ENCODE measurements around the gene NSD2. TPM values are rescaled to one million over a fixed set of nuclear protein-coding genes. Genes with fewer than 3 reads are reported as not detected.

Gene NSD2
- polyA plus RNA-seq, 1 donor from 2014 or later: 7.4 TPM

DNA sequence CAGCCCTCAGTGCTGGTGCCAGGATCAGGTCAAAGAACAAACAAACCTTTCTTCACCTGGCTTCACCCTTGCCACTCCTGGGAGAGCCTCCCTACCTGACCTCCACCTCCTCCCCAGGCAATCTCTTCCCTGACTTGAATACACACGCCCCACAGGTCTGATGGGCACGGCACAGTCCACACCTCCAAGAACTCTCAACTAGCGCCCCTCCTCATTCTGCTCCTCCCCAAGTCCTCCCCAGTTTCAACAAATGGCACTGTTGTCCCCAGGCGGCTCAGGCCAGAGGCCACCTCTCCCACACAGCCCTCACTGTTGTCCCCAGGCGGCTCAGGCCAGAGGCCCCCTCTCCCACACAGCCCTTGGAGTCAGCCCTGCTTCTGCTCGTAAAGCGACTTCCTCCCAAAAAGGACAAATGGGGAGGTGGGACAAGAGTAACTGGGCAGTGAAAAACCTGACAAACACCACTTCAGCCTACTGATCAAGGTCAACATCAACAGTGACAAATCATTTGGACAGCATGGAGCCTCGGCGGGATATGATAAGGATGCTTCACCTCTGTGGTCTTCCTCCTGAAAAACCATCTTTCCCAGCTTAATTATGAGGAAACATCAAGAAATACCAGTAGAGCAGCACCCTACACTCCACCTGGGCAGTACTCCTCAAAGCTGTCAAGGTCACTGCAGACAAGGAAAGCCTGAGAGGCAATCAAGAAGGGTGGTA is 18.1 kb upstream of the NSD2 start:
- Mint-ChIP-seq H3K9me3 (no peaks in the 10 kb centered on the region), H3K36me3 (no peaks in the 10 kb centered on the region), H3K4me3 (peak overlapping the region in 3 of 4 donors; percentile 21 to 84 (median 72)), H3K27me3 (no peaks in the 10 kb centered on the region), H3K4me1 (peaks cover 10 to 21% (median 21%) of the 10 kb centered on the region in 3 donors), H3K27ac (peak overlapping the region in 1 of 3 donors; percentile 72)

DNA sequence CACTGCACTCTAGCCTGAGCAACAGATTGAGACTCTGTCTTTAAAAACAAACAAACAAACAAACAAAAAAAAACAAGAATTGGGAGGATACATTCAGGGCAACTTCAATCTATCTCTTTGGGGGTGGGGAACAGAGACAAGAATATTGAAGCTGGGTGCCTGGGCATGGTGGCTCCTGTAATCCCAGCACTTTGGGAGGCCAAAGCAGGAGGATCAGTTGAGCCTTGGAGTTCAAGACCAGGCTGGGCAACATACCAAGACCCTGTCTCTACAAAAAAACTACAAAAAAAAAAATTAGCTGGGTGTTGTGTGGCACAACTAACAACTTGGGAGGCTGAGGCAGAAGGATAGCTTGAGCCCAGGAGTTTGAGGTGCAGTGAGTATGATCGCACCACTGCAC is 16.4 kb upstream of the NSD2 start:
- Mint-ChIP-seq H3K36me3 (no peaks in the 10 kb centered on the region), H3K27me3 (no peaks in the 10 kb centered on the region), H3K4me3 (peak overlapping the region; percentile 80 to 92 (median 86)), H3K9me3 (no peaks in the 10 kb centered on the region), H3K27ac (peak overlapping the region; percentile 45 to 92 (median 80)), H3K4me1 (peaks cover 10 to 21% (median 19%) of the 10 kb centered on the region in 3 donors)

DNA sequence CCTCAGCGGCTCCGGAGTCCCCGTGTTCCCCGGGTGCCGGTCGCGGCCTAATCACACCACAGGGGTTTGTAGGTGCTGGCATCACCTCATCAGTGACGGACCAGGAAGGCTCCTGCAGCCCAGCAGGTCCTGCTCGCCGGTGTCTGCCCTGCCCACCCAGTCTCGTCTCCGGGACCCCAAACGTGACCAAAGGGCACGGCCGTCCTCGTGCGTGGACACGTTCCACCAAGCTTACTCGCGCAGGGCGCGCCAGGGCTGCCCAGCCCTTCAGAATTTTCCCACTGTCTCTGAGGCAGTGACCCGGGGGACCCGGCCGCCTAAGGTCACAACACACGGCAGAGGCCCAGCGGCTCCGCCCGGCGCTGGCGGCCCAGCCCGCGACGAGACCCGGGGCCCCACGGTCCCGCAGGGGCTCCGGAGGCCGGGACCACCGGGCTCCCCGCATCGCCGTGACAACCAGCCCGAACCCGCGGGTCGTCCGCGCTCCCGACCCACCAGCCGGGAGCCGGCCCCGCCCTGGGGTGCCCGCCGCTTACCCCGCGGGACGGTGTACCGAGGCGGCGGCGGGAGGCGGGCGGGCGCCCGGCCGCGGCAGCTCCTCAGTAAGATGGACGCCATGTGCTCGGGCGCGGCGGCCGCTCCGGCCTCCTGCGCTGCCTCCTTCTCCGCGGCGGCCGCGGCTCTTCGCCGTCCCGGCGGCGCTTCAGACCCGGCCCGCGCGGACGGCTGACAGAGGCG is 15.7 kb upstream of the NSD2 start:
- peak overlapping the region; percentile 80 to 92 (median 86) for H3K4me3 Mint-ChIP-seq
- H3K27ac Mint-ChIP-seq: peak overlapping the region; percentile 45 to 92 (median 80)
- no peaks in the 10 kb centered on the region for H3K9me3 Mint-ChIP-seq
- no peaks in the 10 kb centered on the region for H3K27me3 Mint-ChIP-seq
- H3K4me1 Mint-ChIP-seq: peaks cover 10 to 21% (median 19%) of the 10 kb centered on the region in 3 donors
- no peaks in the 10 kb centered on the region for H3K36me3 Mint-ChIP-seq

DNA sequence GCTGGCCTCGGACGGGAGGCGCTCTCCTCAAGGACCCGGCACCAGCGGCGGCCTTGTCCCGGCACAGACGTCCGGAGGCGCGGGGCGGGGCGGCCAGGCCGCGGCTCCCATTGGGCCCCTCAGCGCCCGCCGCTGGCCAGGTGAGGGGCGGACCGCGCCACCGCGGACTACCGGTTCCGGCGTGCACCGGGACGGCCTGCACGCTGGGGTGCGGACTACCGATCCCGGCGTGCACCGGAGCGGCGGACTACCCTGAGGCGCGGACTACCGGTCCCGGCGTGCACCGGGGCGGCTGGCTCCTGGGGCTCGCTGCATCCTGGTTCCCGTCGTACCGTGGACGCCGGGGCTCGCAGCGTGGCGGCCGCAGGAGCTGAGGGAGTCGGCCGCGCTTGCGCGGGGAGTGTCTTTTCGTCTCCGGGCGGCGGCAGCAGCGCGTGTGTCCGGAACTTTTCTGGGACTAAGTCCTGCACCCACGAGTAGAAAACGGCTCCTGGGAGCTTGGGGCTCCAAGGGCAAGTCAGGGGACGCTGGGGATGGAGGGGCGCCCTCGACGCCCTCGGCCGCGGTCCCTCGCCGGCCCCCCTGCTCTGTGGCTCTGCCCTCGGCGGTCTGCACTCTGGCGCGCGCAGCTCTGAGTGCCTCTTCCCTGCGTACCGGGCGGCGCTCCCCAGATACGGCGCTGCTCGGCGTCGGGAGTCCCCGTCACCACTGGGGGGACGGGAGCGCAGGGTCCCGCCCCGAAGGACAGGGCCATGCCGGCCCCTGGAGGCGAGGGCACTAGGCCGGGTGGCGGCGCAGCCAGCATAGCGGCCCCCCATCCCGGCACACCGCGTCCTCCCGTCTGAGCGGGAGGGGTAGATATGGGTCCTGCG is 14.9 kb upstream of the NSD2 start, which contains the start of gene LETM1:
Gene LETM1, minus strand, starts transcription at position 86 of the 872 bp plus-strand sequence. CDS start 206 bp downstream, outside the sequence.
- Mint-ChIP-seq H3K4me3 (peak within 1 kb of the TSS; percentile 83 to 92 (median 90)), H3K9me3 (no peaks in the 10 kb centered on the region), H3K27ac (peak within 1 kb of the TSS; percentile 45 to 92 (median 80)), H3K4me1 (peaks cover 6 to 21% (median 16%) of the 10 kb centered on the region in 3 donors), H3K27me3 (no peaks in the 10 kb centered on the region), H3K36me3 (no peaks in the 10 kb centered on the region)

DNA sequence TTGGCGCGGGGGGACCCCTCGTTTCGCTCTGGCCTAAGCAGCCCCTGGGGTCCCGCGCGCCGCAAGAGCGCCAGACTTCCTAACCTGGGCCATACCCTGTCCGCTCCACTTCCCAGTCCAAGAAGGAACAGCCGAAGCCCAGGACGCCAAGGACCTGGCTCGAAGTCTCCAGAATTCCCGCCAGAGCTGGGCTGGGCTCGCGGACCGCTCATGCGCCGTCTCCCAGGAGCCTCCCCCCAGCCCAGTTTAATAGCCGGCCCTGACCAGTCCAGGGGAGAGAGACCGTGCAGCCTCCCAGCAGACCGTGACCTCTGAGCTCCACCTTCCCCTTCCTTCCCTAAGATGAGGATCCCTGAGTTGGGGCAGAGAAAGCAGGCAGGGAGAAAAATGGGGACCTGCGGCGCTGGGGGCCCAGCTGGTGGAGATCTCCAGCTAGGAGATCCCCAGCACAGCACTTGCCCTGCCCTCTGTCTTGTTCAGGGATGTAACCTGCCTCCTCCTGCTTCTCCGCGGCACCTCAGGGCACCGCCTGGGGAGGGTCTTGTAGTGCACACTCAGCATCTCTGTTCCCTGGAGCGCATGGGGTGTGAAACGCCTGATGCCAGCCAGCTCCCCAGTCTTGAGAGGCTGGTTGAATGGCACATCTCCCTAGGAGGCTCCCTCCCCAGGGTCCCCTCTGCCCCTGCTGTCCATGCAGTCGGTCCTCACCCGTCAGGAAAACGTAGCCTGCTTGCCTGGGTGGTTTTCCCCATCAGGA is 14.1 kb upstream of the NSD2 start:
- H3K27me3 Mint-ChIP-seq: no peaks in the 10 kb centered on the region

DNA sequence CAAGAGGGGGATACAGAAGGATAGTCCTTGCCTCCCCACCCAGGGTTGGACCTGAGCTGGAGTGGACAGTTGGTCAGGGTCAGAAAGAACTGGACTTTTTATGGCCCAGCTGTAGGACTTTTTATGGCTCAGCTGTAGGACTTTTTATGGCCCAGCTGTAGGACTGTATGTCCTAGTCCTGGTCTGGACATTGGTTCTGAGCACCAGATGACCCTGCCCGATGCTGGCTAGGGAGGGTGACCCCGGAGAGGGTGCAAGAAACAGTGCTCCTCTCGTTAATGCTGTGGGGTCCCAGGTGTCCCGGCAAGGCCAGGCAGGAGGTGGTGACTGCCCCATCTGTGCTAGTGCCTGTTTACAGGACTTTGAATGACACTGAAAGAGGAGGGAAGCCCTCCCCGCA is 13.3 kb upstream of the NSD2 start:
- H3K4me1 Mint-ChIP-seq: peaks cover 13 to 23% (median 21%) of the 10 kb centered on the region in 3 donors
- H3K4me3 Mint-ChIP-seq: peak overlapping the region in 1 of 4 donors; percentile 83
- H3K27ac Mint-ChIP-seq: no peak overlapping the region
- H3K36me3 Mint-ChIP-seq: no peaks in the 10 kb centered on the region
- peaks cover 2% of the 10 kb centered on the region for H3K27me3 Mint-ChIP-seq
- H3K9me3 Mint-ChIP-seq: no peaks in the 10 kb centered on the region

More for the DNA sequence above, 14.1 kb upstream of the NSD2 start:
- Mint-ChIP-seq H3K36me3 (no peaks in the 10 kb centered on the region), H3K4me3 (peak overlapping the region; percentile 75 to 92 (median 86)), H3K4me1 (peaks cover 12 to 27% (median 17%) of the 10 kb centered on the region in 3 donors), H3K9me3 (no peaks in the 10 kb centered on the region), H3K27ac (no peak overlapping the region)

DNA sequence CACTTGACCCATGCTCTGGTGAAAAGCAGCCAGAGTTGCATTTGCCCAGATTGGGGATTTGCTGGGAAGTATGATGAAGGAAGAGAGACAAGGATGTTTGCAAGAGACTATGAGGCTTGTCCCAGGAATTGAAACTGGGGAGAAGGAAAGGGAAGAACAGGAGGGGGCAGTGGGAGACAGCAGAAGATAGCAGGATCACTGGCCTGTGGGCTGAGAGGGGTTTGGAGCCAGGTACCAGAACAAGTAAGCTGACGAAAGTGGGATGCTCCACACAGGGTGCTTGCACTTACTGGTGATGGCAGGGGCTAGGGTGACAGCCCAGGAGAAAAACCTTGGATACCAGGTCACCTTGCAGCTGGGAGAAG is 11.8 kb upstream of the NSD2 start:
- Mint-ChIP-seq H3K36me3 (no peaks in the 10 kb centered on the region), H3K27ac (no peak overlapping the region), H3K4me1 (peaks cover 7 to 18% (median 17%) of the 10 kb centered on the region in 3 donors), H3K27me3 (peaks cover 3% of the 10 kb centered on the region), H3K9me3 (no peaks in the 10 kb centered on the region), H3K4me3 (peak overlapping the region in 2 of 4 donors; percentile 24 to 67)

DNA sequence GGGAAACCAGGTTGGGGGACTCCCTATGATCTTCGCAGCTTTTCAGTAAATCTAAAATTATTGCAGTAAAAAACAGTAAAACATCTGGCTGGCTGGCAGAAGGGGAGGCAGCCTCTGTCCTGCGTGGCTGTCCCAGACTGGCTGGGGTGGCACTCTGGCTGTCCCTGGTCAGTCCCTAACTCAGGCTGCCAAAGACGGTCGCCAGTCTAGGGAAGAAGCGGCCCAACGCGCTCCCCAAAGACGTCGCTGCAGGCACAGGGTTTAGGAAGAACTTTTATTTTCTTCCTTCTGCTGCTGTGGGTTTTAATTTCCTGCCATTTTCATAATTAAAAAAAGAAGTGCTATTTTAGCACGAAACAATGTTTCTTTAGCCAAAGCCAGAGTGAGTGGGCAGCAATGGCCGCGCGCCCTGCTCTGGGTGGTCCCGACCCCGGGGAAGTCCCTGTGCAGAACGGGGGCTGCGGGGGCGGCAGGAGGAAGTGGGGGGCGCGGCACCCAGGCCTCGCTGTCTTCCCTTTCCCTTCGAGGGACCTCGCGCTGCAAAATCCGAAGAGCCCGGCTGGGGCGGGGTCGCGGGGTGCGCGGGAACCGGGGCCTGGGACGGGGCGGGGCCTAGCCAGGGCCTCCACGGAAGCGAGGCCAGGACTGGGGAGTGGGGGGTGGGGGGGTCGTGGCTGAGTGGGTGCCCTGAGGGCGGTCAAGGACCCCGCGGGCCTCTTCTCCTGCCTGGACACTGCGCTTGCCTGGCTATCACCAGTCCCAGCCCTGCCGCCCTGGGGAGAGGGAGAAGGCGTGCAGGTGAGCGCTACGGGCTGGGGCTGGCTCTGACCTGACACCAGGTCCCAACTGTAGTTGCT is 8.9 kb upstream of the NSD2 start:
- no peaks in the 10 kb centered on the region for H3K36me3 Mint-ChIP-seq
- peaks cover 7 to 11% (median 8%) of the 10 kb centered on the region in 3 donors for H3K4me1 Mint-ChIP-seq
- H3K27me3 Mint-ChIP-seq: peaks cover 3% of the 10 kb centered on the region
- H3K4me3 Mint-ChIP-seq: peak overlapping the region; percentile 76 to 85 (median 81)
- H3K9me3 Mint-ChIP-seq: no peaks in the 10 kb centered on the region
- peak overlapping the region in 1 of 3 donors; percentile 67 for H3K27ac Mint-ChIP-seq

DNA sequence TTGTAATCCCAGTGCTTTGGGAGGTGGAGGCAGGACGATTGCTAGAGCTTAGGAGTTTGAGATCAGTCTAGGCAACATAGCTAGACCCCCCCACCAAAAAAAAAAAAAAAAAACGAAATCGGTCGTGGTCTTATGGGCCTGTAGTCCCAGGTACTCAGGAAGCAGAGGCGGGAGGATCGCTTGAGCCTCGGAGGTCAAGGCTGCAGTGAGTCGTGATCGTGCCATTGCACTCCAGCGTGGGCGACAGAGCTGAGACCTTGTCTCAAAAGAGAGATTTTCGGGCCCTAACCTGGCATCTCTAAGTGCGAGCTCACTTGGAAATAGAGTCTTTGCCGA is 8.3 kb upstream of the NSD2 start:
- no peaks in the 10 kb centered on the region for H3K36me3 Mint-ChIP-seq
- H3K27me3 Mint-ChIP-seq: peaks cover 3% of the 10 kb centered on the region
- peak overlapping the region; percentile 15 to 79 (median 69) for H3K4me3 Mint-ChIP-seq
- H3K4me1 Mint-ChIP-seq: peaks cover 7 to 11% (median 7%) of the 10 kb centered on the region in 3 donors
- no peaks in the 10 kb centered on the region for H3K9me3 Mint-ChIP-seq
- peak overlapping the region in 2 of 3 donors; percentile 15 to 53 for H3K27ac Mint-ChIP-seq

DNA sequence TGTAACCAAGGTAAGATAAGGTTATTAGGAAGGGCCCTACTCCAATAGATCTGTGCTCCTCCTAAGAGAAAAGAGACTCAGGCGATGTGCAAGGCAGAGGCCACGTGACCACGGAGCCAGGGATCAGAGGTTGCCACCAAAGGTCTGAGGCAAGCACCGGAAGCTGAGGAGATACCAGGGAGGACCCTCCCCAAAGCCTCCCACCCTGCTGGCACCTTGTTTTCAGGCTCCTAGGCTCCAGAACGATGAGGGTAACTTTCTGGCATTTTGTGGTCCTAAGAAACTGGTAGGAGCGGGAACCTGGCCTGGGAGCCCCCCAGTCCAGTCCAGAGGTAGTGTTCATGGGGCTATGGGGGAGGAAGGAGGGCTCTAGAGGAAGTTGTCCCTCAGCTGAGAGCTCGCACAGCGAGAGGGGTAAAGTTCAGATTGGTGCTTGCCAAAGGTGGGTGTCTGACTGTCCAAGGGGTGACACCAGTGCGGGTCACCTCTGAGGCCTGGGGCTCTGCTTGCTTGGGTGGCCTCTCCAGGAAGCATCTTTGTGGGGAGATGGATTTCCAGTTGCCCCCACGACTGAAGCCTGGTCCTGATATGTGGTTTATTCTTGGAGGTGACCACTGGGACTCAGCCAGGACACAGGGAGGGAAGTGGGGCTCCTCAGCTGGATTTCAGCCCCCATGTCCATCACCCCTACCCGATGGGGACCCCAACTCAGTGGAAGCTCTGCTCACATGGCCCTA is 7.7 kb upstream of the NSD2 start:
- H3K36me3 Mint-ChIP-seq: no peaks in the 10 kb centered on the region
- H3K4me3 Mint-ChIP-seq: peak overlapping the region in 3 of 4 donors; percentile 15 to 79 (median 70)
- H3K9me3 Mint-ChIP-seq: no peaks in the 10 kb centered on the region
- H3K4me1 Mint-ChIP-seq: peaks cover 7 to 11% (median 7%) of the 10 kb centered on the region in 3 donors
- peaks cover 3% of the 10 kb centered on the region for H3K27me3 Mint-ChIP-seq
- H3K27ac Mint-ChIP-seq: peak overlapping the region in 2 of 3 donors; percentile 15 to 53

DNA sequence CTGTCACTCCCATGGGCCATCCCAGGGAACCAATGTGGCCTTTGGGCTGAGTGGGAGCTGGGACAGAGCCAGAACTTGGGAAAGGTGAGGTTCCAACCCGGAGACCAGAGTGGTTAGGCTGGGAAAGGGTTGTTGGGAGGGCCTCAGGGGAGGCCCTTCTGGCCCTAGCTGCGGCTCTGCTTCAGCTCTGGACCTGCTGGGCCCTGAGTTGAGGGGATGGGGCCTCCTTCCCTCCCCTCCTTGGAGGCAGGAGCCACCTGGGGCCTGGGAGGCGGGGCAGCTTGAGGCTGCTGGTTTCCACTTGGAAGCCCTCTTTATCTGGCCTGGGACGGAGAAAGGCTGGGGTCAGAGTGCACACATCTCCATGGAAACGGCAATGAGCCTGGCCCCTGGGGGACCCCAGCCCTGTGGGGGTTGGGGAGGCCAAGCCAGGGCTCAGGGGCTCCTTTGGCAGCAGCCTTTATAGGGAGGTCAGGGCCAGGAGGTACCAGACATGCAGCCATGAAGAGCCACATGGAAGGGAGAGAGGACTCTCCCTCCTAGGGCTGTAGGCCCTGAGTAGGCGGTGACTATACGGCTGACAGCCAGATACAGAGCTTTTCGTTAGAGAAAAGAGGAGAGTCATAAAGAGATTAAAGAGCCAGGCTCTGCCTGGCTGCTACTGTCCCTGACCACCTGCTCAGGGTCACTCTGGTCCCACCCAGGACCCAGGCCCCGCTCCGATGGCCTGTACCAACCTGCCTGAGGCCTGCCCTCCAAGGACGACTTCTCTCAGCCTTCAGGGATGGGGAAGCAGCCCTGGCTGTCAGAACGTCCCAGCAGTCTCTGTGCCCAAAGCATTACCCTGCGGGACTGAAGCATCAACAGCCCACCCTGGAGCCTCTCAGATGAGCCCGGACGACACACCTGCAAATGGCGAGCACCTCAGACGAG is 6.9 kb upstream of the NSD2 start:
- Mint-ChIP-seq H3K9me3 (no peaks in the 10 kb centered on the region), H3K4me1 (peaks cover 7 to 11% (median 9%) of the 10 kb centered on the region in 3 donors), H3K4me3 (no peak overlapping the region), H3K27ac (peak overlapping the region in 1 of 3 donors; percentile 51), H3K27me3 (peaks cover 3% of the 10 kb centered on the region), H3K36me3 (no peaks in the 10 kb centered on the region)

DNA sequence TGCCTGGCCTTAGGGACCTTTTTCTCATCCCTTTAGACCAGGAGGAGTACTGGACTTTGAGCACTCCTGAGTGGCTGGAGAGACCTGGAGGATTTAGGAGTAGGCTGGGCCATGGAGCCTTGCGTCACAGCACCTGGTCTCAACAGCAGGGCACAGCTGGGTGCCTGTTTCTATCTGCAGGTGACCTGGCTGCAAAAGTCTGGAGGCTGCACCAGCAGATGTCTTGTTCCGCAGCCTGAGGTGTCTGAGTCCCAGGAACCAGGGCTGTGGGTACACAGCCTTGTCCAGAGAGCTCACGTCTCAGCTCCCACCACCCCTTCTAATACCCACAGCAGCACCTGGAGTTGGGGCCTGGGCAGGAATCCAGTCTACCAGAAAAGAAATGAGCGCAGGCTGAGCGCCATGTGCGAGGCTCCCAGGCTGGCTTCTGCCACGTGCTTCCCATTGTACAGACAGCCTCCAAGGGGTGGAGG is 5.0 kb upstream of the NSD2 start:
- H3K4me3 Mint-ChIP-seq: no peak overlapping the region
- peaks cover 14% of the 10 kb centered on the region in 3 donors for H3K4me1 Mint-ChIP-seq
- H3K9me3 Mint-ChIP-seq: no peaks in the 10 kb centered on the region
- peak overlapping the region in 1 of 3 donors; percentile 37 for H3K27ac Mint-ChIP-seq
- no peaks in the 10 kb centered on the region for H3K36me3 Mint-ChIP-seq
- peaks cover 3% of the 10 kb centered on the region for H3K27me3 Mint-ChIP-seq

All from IgD-negative memory B cell (primary cell).